Measurements from ENCODE around the gene MRPL21. TPM values are rescaled to one million over a fixed set of nuclear protein-coding genes. Genes with fewer than 3 reads are reported as not detected.
A peak's percentile ranks its signal among the peaks of the same experiment; 100 is the strongest.

The MRPL21 gene
- total and polyA plus RNA-seq, 2 of the 13 experiments (the other 11 are each of a cell fraction or from before 2014, with no cell fraction given), result 61.5 to 100 TPM

- TF ChIP-seq RNF2 (conservative IDR thresholded peaks at IDR 0.05; ENCODE audit: low read depth), result peak; percentile 64
- no peak for TF ChIP-seq RFXANK (CRISPR knock-in tag; IDR thresholded peaks at IDR 0.05)
- no peak for TF ChIP-seq ZNF367 (CRISPR knock-in tag; IDR thresholded peaks at IDR 0.05; ENCODE audit: borderline replicate concordance)
- TF ChIP-seq ZNF784 (CRISPR knock-in tag; IDR thresholded peaks at IDR 0.05; ENCODE audit: borderline replicate concordance), result no peak; the same call in 1 of the 2 replicates
- TF ChIP-seq IKZF4 (CRISPR knock-in tag; IDR thresholded peaks at IDR 0.05; ENCODE audit: borderline replicate concordance, low read depth, not compliant biosample characterization), result no peak
- TF ChIP-seq ZNF773 (CRISPR knock-in tag; IDR thresholded peaks at IDR 0.05; ENCODE audit: borderline replicate concordance), result no peak
- no peak for TF ChIP-seq ISL2 (CRISPR knock-in tag; IDR thresholded peaks at IDR 0.05)
- peak; percentile 69; the same call in 1 of the 2 replicates for TF ChIP-seq ETV5 (CRISPR knock-in tag; IDR thresholded peaks at IDR 0.05; ENCODE audit: borderline replicate concordance)
- TF ChIP-seq NR2C2 (CRISPR knock-in tag; IDR thresholded peaks at IDR 0.05; ENCODE audit: borderline replicate concordance), result peak; percentile 65
- TF ChIP-seq ZNF639 (CRISPR knock-in tag; conservative IDR thresholded peaks at IDR 0.05), result peak; percentile 65
- no peak for TF ChIP-seq NBN (conservative IDR thresholded peaks at IDR 0.05)
- TF ChIP-seq MBD4 (IDR thresholded peaks at IDR 0.05; ENCODE audit: borderline replicate concordance, low read length), result no peak
- peak; percentile 94 for TF ChIP-seq ZNF589 (CRISPR knock-in tag; conservative IDR thresholded peaks at IDR 0.05)
- peak; percentile 83; the same call in 1 of the 2 replicates for TF ChIP-seq KDM3A (CRISPR knock-in tag; IDR thresholded peaks at IDR 0.05; ENCODE audit: low read depth)
- TF ChIP-seq CSRNP1 (CRISPR knock-in tag; IDR thresholded peaks at IDR 0.05), result peak; percentile 82; the same call in 1 of the 2 replicates
- no peak for TF ChIP-seq ZBTB14 (CRISPR knock-in tag; IDR thresholded peaks at IDR 0.05)
- TF ChIP-seq XRCC5 (optimal IDR thresholded peaks at IDR 0.05; ENCODE audit: low read length), result peak; percentile 79
- no peak for TF ChIP-seq ZNF816 (CRISPR knock-in tag; IDR thresholded peaks at IDR 0.05; ENCODE audit: borderline replicate concordance)
- TF ChIP-seq RERE (CRISPR knock-in tag; IDR thresholded peaks at IDR 0.05; ENCODE audit: low read depth), result peak; percentile 38; the same call in 1 of the 2 replicates
- no peak for TF ChIP-seq MAFG (CRISPR knock-in tag; IDR thresholded peaks at IDR 0.05)
These were observed 59.8 kb downstream of the MRPL21 start (continued) for GRCh38 chr11:68843703-68844312.

All from HepG2 (cell line).